ENCODE measurements around the gene CMSS1. TPM values are rescaled to one million over a fixed set of nuclear protein-coding genes. Genes with fewer than 3 reads are reported as not detected.

CMSS1 gene
- total RNA-seq, 1 donor from 2014 or later: 28.4 TPM

DNA sequence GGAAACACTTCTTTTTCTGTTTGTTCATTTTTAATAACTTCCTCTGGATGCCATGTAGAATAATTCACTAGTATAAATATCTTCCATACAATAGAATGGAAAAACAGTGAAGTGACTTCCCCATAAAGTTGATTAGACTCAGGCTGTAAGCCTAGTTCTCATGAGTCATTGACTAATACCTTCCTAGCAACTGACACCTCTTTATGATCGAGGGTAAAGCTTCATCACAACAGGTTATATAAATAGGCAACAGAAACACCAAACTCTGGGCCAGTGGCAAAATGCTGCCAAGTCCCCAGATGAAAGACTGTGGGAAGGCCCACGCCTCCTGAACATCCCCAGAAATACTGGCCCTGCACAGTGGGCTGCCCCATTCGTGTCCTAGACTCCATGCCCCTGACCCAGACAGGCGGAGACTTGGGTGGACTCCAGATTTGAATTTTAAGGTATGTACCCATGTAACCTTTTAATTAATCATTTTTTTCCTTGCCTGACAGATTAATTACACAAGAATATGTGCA lies 371.8 kb downstream of the CMSS1 start:
- TF ChIP-seq, protein P1, sequence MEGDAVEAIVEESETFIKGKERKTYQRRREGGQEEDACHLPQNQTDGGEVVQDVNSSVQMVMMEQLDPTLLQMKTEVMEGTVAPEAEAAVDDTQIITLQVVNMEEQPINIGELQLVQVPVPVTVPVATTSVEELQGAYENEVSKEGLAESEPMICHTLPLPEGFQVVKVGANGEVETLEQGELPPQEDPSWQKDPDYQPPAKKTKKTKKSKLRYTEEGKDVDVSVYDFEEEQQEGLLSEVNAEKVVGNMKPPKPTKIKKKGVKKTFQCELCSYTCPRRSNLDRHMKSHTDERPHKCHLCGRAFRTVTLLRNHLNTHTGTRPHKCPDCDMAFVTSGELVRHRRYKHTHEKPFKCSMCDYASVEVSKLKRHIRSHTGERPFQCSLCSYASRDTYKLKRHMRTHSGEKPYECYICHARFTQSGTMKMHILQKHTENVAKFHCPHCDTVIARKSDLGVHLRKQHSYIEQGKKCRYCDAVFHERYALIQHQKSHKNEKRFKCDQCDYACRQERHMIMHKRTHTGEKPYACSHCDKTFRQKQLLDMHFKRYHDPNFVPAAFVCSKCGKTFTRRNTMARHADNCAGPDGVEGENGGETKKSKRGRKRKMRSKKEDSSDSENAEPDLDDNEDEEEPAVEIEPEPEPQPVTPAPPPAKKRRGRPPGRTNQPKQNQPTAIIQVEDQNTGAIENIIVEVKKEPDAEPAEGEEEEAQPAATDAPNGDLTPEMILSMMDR (conservative IDR thresholded peaks at IDR 0.05; ENCODE audit: low read depth, low read length): no peak
- DNase-seq (ENCODE audit: low read depth): no peak
- no peak overlapping the region for H3K4me3 ChIP-seq (ENCODE audit: low read depth, low read length)

DNA sequence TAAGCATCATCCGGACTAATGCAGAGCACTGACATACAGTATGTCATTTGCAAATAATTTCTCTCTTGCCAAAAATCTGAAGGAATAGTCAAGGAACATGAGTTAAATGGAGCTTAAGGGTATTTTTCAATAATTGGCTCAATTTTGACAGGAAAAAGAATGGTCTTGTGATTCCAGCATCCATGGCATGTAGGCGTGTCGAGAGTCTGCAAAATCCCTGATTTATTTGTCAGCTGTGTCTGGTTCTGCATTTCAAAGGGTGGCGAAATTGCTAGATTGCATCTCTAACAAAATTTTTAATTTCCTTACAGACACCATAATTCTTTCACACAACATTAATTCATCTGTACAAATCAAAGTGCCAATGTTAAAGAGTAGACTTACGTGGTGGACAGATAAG lies 377.7 kb downstream of the CMSS1 start:
- H3K4me3 ChIP-seq (ENCODE audit: low read depth, low read length): no peak overlapping the region
- DNase-seq (ENCODE audit: low read depth): no peak
- TF ChIP-seq, protein P1 (conservative IDR thresholded peaks at IDR 0.05; ENCODE audit: low read depth, low read length): no peak

DNA sequence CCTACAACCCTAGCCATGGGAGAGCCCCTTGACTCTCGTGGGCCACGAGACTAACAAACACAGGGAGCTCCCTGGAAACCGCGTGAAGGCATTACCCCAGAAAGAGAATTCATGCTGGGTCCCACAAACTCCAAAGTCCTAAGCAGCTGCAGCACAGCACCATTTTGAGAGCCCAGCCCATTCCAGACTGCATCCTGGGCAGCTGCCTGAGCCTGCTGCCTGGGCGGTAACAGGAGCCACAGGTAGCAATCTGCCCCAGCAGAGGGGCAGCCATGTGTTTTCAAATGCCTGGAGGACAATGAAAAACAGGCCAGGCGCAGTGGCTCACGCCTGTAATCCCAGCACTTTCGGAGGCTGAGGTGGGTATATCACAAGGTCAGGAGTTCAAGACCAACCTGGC lies 380.2 kb downstream of the CMSS1 start:
- H3K4me3 ChIP-seq (ENCODE audit: low read depth, low read length): no peak overlapping the region
- no peak for DNase-seq (ENCODE audit: low read depth)
- TF ChIP-seq, protein P1 (conservative IDR thresholded peaks at IDR 0.05; ENCODE audit: low read depth, low read length): no peak

- no peak overlapping the region for H3K4me3 ChIP-seq (ENCODE audit: low read depth, low read length)
- no peak for DNase-seq (ENCODE audit: low read depth)
- TF ChIP-seq, protein P1 (conservative IDR thresholded peaks at IDR 0.05; ENCODE audit: low read depth, low read length): no peak
Measured at GRCh38 chr3:100198579-100199269, 381.1 kb downstream of the CMSS1 start.

- DNase-seq (ENCODE audit: low read depth): no peak
- TF ChIP-seq, protein P1 (conservative IDR thresholded peaks at IDR 0.05; ENCODE audit: low read depth, low read length): no peak
- H3K4me3 ChIP-seq (ENCODE audit: low read depth, low read length): no peak overlapping the region
Measured at GRCh38 chr3:100205171-100205570, 387.5 kb downstream of the CMSS1 start.

DNA sequence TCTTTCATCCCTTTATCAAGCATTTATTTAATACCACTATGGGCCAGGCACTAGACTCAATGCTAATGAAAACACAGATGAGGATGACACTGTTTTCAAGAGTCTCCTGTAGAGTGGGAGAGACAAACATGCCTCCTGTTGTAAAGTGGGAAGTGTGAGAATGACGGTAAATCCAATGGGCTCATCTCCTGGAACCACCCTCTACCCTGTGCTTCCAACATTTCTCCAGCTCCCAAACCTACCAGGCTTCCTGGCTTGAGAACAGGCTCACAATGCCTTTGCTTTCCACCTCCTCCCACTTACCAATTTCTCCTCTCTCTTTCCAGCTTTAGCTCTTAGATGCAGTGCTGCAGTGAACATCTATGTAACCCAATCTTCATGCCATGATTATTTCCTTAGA lies 389.0 kb downstream of the CMSS1 start:
- no peak for DNase-seq (ENCODE audit: low read depth)
- TF ChIP-seq, protein P1 (conservative IDR thresholded peaks at IDR 0.05; ENCODE audit: low read depth, low read length): no peak
- no peak overlapping the region for H3K4me3 ChIP-seq (ENCODE audit: low read depth, low read length)

GRCh38 chr3:100207886-100208285 lies 390.2 kb downstream of the CMSS1 start:
- TF ChIP-seq, protein P1 (conservative IDR thresholded peaks at IDR 0.05; ENCODE audit: low read depth, low read length): no peak
- DNase-seq (ENCODE audit: low read depth): no peak
- H3K4me3 ChIP-seq (ENCODE audit: low read depth, low read length): no peak overlapping the region

All from epithelial cell of proximal tubule (primary cell).